Ammon's horn (tissue), 1 donor: Measurements from ENCODE around the gene HMCN2.
A peak's percentile ranks its signal among the peaks of the same experiment; 100 is the strongest.

Source experiments
- DNase-seq: peaks from one replicate; pipeline ENCODE4 v3.0.0-alpha.2; 2016; ENCODE audit warnings: low spot score

The HMCN2 gene

DNA sequence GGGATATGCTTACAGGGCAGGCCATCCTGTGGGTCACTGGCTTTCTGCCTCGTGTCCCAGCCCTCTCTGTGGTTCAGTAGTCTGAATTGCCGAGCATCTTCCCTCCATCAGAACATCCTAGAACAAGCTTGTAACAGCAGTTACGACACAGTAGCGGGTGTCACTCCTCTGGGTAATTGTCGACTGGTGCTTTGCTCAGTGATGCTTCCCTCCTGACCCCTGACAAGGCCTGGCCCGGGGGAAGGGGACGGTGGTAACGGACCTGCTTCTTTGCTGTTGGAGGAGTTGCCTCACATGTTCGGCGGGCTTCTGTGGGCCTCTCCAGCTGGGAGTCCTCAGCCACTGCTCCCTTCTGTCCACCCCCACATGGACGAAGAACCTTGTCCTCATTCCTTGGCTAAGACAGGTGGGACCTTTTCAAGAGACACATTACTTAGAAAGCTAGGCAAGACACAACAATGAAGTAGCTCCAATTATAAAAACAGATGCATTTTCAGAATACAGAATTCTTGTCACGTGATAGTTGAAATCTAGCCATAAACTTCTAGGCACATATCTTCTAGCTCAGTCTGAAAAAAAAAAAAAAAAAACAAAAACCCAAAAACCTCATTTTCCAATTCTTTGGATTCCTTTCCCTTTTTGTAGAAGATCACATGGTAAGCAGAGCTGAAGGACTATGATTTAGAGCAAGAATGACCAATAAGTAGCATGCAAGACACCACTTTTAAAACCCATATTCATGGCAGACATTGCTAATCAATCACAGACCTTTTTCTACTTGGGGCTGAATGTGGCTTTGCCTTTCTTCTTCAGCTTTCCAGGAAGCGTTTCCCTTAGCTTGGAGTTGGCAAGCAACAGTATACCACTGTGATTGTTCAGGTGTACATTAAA, 25.0 kb downstream of the HMCN2 start:
- no peak for DNase-seq

DNA sequence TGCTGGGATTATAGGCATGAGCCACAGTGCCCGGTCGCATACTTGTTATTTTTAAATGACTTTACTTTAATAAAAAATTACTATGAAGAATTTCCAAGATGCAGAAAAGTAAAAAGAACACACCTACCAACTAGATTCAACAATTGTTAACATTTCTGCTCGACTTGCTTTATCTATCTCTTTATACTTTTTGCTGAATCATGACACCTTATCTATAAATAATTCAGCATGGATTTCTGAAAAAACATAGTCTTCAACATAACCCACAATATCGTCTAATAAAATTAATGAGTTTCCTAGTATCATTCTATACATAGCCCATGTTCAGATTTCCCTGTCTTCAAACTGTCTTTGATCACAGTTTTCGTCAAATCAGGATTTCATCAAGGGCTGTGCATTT, 25.9 kb downstream of the HMCN2 start:
- DNase-seq, result no peak

DNA sequence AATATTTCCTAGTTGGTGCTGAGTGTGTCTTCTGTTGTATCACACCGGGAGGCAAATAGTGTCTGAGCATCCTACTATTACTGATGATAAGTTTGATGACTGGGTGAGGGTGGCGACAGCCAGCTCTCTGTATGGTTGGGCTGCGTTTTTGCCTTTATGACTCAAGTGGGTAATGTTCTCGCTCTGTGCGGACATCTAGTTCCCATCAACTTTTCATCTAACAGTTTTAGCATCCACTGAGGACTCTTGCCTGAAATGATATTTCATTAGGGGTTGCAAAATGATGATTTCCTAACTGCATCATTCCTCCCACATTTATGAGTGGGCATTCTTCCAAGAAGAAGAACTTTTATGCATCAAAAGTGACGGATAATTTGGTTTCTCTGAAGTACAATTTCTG, 26.5 kb downstream of the HMCN2 start:
- no peak for DNase-seq

DNA sequence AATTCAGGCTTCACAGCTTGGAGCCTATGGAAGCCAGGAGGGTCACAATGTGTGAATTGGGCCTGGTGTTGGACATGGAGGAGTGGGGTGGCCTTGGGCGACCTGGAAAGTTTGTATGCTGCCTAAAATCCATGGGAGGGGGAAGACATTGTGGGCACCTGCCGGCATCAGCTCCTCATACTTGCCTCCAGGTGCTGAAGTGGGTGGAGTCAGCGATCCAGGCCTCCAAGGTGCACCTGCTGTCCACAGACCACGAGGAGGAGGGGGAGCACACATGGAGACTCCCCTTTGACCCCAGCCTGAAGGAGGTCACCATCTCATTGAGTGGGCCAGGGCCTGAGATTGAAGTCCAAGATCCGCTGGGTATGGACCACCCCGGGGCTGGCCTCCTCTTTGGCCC, 29.1 kb downstream of the HMCN2 start:
- no peak for DNase-seq

DNA sequence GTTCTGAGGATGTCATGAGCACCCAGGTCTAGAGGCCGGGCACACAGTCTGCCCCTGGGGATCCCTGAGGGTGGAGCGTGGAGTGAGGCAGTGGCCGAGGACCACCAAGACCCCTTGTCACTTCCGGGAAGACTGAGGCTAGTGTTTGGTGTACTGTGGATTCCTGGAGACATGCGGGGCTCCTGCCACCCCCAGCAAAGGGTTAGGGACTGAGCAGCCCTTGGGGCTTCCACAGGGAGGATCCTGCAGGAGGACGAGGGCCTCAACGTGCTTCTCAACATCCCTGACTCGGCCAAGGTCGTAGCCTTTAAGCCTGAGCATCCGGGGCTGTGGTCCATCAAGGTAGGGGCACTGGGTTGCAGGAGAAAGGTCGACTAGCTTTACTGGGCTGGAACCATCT, 29.9 kb downstream of the HMCN2 start:
- DNase-seq, result no peak

DNA sequence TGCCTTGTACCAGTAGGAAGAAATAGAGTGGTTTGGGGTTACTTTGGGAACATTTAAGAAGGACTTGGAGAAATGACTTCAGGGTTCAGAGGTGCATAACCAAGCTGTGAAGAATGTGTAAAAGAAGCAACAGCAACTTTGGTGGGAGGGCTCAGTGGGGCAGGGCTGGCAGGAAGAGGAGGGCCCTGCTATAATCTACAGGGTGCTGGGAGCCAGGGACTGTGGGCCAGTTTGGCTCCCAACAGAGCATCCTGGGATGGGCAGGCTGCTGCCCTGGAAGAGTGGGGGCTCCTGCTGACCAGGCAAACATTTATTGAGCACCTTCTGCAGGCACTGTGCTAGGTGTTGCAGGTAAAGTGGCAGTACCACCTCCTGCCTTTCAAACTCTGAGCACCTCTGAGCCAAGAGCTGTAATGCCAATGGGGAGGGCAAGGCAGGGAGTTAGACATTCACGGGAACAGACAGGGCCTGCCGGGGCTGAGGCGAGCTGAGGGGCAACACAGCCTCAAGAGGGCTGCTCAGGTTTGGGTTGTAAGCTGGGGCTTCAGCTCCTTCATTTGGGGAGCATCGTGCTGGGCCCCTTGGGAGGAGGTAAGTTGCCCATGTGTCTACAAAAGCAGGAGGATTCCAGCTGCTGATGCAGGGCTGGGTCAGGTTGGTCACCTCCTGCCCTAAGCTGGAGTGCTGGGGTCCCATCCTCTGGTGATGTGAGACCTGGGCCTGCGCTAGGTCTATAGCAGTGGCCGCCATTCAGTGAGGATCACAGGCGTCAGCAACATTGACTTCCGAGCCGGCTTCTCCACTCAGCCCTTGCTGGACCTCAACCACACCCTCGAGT, 30.6 kb downstream of the HMCN2 start:
- no peak for DNase-seq

DNA sequence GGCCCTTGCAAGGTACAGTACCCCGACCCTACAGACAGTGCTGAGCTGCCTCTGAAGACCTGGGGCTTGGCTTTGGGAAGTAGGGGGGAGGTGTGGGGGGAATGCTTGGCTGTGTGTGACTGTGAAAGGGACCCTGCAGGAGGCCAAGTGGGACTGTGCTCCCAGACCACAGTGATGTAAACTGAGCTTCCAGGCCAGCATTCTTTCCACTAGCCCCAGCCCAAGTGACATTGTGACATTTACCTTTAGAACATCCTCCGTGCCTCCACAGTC, 31.2 kb downstream of the HMCN2 start:
- DNase-seq, result no peak

DNA sequence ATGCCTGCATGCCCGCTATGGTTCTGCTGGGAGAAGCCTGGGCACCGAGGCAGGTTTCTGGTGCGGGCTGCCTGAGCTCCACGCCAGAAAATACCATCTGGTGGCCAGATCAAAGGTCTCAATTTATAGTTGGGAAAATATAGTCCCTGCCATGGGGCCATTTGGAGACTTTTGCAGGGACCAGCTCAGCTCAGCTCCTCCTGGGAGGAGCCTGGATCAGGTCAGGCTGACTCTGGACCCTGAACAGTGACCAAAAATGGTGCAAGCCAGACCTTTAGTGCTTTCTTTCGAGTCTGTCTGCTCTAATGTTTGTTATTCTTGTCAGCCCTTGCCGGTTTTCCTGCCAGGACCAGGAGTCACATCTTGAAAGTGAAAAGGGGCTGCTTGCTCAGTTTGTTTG, 31.8 kb downstream of the HMCN2 start:
- DNase-seq, result no peak

DNA sequence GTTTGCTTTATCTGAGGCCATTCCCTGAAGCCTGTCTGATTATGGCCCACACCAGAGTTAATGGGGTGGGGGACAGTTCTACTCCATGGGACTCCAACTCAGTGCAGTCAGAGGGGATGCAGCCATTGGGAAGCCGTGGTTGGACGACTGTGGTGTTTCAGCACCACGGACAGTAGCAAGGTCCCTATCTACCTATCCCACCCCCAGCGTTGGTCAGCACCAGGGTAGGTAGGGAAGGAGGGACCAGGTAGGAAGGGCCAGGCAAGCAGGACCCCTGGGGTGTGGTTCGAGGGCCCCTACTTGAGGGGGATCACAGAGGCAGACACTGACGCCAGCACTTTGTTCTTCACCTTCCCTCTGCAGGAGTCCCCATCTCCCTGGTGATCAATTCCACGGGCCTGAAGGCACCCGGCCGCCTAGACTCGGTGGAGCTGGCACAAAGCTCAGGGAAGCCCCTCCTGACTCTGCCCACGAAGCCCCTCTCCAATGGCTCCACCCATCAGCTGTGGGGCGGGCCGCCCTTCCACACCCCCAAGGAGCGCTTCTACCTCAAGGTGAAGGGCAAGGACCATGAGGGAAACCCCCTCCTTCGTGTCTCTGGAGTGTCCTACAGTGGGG, 33.2 kb downstream of the HMCN2 start:
- no peak for DNase-seq

DNA sequence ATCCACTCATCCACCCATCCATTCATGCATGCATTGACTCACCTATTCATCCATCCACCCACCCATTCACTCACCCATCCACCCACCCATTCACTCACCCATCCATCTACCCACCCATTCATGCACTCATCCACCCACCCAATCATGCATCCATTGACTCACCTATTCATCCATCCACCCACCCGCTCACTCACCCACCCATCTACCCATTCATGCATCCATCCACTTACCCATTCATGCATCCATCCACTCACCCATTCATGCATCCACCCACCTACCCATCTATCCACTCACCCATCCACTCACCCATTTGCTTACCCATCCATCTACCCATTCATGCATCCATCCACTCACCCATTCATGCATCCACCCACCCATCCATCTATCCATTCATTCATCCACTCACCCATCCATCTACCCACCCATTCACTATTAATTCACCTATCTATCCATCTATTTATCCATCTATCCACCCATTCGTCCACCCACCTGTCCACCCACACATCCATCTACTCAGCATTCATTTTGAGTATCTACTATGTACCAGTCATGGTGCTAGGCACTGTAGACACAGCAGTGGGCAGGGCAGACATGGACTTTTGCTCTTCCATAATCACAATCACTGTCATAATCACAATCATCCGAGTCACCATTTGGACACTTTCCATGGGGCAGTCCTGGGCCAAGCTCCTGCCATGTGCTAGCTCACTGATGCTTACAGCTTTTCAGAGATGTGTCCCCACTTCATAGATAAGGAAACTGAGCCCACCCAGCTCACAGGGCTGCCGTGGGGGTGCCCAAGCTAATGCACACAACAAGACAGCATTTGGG, 34.4 kb downstream of the HMCN2 start:
- DNase-seq, result no peak

DNA sequence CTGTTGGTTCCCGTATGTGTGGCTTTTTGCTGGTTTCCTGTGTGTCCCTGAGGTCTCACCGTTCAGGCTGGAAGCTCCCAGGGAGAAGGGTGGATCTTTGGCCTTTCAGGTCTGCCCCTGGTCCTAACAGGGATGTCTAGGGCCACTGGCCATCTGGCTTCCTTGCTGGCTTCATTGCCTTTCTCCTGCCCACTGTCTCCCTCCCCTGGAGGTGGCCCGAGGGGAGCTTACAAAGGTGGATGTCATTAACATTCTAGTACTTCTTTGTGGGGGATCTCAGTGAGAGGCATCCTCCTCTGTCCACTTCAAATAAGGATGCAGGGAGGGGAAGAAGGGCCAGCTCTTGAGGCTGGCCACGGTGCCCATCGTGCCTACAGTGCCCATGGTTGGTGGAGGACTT, 35.2 kb downstream of the HMCN2 start:
- no peak for DNase-seq

DNA sequence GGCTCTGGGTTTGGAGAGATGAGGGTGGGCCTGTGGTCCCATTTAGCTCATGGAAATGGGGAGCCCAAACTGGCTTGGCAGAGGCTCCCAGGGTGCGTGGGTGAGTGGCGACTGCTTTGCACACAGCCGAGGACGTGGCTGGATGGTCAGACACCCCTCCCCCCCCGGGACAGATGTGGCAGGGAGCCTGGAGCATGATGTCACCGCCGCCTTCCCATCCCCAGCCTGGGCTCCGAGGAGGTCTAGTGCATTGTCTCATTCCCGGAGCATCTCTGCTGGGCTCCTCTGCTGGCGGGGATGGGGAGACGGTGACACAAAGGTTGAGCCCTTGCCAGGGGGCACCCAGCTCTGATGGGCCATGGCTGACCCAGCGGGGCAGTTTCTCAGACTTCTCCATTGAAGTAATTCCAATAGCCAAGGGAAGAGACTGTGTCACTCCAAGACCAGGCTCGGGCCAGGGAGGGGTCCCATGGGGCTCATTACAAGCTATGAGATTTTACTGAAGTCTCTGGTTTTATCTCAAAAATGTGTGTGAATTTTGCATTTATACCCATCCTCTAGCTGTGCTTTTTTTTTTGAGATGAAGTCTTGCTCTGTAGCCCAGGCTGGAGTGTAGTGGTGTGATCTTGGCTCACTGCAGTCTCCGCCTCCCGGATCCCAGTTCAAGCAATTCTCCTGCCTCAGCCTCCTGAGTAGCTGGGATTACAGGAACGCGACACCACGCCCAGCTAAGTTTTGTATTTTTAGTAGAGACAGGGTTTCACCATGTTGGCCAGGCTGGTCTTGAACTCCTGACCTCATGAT, 36.1 kb downstream of the HMCN2 start:
- DNase-seq, result no peak

DNA sequence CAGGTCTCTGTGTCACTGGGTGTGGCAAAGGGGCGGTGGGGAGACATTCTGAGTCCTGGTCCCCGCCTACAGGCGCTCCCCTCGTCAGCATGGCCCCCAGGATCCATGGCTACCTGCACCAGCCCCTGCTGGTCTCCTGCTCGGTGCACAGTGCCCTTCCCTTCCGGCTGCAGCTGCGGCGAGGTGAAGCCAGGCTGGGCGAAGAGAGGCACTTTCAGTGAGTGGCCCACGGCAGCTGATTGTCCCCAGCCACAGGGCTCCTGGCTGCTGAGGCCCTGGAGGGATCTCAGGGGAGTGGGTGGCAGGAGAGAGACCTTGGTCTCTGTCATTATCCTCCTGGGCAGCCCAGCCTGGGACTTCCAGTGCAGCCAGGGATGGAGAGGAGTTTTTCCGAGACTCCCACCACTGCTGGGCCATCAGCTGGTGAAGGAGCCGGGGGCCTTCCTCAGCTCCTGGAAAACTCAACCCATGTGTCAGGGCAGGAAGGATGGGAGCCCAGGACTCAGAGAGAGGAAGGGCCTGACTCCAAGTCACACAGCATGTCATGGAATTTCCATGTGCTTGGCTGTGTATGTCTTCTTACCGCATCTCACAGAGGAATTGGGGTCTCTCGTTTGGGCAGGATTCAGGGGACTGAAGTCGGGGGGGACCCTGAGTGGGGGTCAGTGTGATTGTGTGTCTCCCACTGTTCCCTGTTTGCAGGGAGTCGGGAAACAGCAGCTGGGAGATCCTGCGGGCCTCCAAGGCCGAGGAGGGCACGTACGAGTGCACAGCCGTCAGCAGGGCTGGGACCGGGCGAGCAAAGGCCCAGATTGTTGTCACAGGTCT, 37.4 kb downstream of the HMCN2 start:
- no peak for DNase-seq

DNA sequence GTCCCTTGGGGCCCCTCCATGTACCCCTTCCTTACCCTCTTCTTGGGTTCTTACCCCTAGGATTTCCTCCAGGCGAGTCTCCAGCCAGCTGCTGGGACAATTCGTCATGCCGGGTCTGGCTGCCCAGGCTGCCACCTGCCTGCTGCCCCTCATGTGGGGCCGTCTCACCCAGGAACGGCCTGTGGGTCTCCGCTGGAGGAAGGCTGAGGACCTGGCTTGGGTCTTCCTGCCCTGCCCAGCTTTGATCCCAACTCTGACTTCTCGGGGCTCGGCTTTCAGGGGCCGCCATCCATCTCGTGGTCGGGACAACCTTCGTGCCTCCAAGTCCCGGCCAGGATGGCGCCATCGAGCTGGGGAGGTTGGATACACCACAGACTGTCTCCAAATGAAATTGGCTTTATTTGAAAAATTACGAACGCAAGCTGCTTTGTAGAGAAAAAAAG, 38.1 kb downstream of the HMCN2 start:
- DNase-seq, result no peak

DNA sequence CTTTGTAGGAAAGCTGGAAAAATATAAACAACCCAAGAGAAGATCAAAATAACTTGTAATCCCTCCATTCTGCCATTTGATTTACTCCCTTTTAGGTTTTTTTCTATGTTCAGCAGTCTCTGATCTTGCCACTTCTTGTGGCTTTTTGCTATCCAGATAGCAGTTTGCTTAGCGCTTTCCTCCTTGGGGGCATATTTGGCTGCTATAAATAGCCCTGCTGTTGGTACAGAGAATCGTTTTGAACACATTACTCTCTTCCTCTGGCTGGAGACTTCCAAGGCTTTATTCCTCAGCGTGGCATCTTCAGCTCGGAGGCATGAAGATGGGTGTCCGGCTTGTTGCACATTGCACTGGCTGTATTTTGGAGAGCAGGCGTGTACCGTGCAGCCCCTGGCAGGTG, 38.6 kb downstream of the HMCN2 start:
- no peak for DNase-seq

DNA sequence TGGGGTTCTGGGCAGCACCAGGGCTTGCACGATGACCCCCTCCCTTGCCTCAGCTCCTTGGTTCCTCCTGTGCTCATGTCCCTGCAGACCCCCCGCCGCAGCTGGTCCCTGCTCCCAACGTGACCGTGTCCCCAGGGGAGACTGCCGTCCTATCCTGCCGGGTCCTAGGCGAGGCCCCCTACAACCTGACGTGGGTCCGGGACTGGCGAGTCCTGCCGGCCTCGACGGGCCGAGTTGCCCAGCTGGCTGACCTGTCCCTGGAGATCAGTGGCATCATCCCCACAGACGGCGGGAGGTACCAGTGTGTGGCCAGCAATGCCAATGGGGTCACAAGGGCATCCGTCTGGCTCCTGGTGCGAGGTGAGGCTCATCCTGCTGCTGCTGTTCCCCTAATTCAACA, 39.1 kb downstream of the HMCN2 start:
- no peak for DNase-seq

DNA sequence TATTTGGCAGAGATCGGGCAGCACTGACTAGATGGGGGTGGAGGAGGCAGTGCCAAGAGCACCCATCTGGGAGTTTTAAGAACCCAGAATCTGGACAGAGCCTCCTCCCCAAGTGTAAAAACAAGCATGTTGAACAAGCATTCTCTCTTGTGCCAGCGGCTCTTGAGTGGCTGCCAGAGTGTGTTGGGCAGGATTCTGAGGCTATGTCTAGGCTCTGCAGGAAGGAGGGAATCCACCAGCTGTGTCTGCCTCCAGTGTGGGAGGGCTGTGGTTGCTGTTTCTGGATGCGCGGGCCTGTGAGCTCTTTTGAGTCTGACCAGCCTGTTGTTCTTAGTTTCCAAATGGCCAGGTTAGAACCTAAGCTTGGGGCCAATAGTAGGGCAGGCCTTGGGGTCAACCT, 39.8 kb downstream of the HMCN2 start:
- DNase-seq, result peak; percentile 11

DNA sequence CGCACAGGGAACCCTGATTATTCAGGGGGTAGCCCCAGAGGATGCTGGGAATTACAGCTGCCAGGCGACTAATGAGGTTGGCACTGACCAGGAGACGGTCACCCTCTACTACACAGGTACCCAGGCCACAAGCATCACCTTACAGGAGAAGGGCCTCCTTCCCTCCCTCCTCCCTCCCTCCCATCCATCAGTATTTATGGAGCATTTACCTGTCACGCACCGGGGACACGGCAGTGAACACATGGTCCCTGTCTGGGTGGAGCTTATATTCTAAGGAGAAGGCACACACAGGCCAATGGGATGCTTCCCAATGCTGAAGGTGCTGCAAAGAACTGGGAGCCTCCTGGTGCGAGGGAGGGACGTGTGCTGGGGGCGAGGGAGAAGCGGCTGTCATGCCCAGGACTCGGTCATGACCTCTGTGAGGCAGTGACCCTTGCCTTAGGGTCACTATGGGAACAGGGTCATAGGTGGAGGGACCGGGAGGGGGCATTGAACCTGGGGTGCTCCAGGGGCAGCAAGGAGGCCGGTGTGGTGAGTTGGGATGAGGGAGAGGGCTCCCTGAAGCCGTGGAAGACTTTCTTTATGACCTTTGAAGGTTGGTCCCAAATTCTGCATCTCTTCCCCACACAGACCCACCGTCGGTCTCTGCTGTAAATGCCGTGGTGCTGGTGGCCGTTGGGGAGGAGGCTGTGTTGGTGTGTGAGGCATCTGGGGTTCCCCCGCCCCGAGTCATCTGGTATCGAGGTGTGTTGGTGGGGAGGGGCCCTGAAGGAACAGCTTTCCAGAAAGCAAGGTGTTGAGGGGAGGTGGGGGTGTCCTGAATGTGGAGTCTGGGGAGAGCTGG, 41.5 kb downstream of the HMCN2 start:
- no peak for DNase-seq

DNA sequence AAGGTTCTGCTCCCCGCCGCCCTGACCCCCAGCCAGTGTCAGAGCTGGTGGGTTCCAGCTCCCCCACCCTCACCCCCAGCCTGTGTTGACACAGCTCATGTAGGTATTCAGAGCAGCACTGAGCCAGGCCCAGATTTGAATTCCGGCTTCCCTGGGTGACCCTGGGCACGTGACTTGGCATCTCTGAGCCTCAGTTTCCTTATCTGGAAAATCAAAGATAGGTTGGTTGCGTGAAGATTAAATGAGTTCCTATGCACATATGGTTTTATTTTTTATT, 42.0 kb downstream of the HMCN2 start:
- DNase-seq, result no peak

DNA sequence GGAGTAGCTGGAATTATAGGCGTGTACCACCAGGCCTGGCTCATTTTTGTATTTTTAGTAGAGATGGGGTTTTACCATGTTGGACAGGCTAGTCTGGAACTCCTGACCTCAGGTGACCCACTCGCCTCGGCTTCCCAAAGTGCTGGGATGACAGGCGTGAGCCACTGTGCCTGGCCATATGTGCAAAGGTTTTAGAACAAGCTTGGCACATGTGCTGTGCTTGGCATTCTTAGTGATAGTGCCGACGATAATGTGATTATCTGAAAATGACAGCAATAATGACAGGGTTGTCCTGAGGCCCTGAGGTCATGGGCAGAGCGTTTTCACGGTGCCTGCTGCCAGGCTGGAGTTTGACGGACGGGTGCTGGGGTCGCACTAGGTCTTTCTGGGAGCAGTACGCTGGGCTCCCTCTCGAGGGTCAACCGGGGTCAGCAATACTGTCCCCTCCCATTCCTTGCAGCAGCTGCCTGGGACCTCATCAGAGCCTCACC, 42.6 kb downstream of the HMCN2 start:
- no peak for DNase-seq
